Keratinocyte (primary cell): Measurements from ENCODE around the gene GPSM1.

ENCODE experiments used
- EZH2 ChIP-seq: IDR thresholded peaks from one replicate; pipeline ENCODE4 v1.6.1; 2012; ENCODE audit warnings: inconsistent platforms, mild to moderate bottlenecking, low read length, moderate library complexity
- TF ChIP-seq, protein P1 (sequence below), 3 experiments: IDR thresholded peaks in 1 of 3; conservative IDR thresholded peaks in 1 of 3; optimal IDR thresholded peaks in 1 of 3; 2 replicates in 2 of 3; 3 replicates in 1 of 3; pipeline versions ENCODE3 to v1.5.1; 2011; ENCODE audit warnings: low read length in 3 of 3, mild to moderate bottlenecking in 3 of 3, moderate library complexity in 2 of 3, control low read depth in 1 of 3, inconsistent platforms in 1 of 3; ENCODE audit not compliant: insufficient read depth in 2 of 3; ENCODE audit errors: extremely low read depth in 1 of 3

DNA sequence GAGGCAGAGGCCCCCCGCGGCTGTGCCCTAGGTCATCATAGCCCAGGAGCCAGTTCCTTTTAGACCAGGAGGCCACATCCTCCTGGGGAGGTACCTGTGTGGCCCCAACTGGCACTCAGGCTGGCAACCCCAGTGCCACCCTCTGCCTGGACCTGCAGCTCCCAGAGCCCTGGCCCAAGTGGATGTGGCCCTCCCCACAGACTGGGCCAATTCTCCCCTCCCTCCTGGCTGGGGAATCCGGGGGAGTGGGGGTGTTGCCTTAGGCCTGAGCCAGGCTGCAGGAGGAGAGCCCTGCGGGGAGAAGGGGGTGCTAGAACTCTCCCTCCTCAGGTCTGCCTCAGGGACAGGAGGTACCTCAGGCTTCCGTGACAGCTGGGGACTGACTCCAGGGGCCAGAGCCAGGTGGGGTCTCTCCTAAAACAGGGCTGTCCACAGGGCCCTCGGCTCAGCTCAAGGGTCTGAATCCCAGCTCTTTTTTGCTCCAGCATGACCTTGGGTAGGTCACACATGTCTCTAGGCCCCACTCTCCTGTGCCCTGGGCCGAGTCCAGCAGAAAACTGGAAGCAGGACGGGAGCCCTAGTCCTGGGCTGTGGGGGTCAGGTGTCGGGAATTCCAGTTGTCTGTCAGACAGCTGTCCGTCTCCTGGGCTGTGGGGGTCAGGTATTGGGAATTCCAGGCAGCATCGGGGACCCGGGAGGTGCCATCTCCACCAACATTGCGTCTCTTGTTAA, 26.6 kb downstream of the GPSM1 start:
- TF ChIP-seq, protein P1, sequence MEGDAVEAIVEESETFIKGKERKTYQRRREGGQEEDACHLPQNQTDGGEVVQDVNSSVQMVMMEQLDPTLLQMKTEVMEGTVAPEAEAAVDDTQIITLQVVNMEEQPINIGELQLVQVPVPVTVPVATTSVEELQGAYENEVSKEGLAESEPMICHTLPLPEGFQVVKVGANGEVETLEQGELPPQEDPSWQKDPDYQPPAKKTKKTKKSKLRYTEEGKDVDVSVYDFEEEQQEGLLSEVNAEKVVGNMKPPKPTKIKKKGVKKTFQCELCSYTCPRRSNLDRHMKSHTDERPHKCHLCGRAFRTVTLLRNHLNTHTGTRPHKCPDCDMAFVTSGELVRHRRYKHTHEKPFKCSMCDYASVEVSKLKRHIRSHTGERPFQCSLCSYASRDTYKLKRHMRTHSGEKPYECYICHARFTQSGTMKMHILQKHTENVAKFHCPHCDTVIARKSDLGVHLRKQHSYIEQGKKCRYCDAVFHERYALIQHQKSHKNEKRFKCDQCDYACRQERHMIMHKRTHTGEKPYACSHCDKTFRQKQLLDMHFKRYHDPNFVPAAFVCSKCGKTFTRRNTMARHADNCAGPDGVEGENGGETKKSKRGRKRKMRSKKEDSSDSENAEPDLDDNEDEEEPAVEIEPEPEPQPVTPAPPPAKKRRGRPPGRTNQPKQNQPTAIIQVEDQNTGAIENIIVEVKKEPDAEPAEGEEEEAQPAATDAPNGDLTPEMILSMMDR (optimal IDR thresholded peaks at IDR 0.05 in 1 of 3, IDR thresholded peaks at IDR 0.05 in 1 of 3, conservative IDR thresholded peaks at IDR 0.05 in 1 of 3; ENCODE audit: extremely low read depth in 1 of 3, insufficient read depth in 2 of 3, low read length in 3 of 3) = no peak
- no peak for TF ChIP-seq EZH2
